ENCODE measurements around the gene DAPK3. TPM values are rescaled to one million over a fixed set of nuclear protein-coding genes. Genes with fewer than 3 reads are reported as not detected.

The DAPK3 gene
- total RNA-seq, 6 experiments from 2014 or later = 13.1 to 63.7 (median 24.9) TPM

GRCh38 chr19:3966051-3967017 lies 4.6 kb downstream of the DAPK3 start:
- no peaks in the 10 kb centered on the region for H3K9me3 ChIP-seq
- no peaks in the 10 kb centered on the region for H3K27me3 ChIP-seq
- TF ChIP-seq POLR2A (IDR thresholded peaks at IDR 0.05) = no peak
- TF ChIP-seq CTCF (IDR thresholded peaks at IDR 0.05) = no peak
- H3K4me1 ChIP-seq = peaks cover 0 to 18% (median 7%) of the 10 kb centered on the region in 4 donors
- no peak for DNase-seq
- intact Hi-C loops (cut with DNase I) = no loop called here
- no peak for ATAC-seq
- H3K36me3 ChIP-seq = peaks cover 9 to 51% (median 17%) of the 10 kb centered on the region in 4 donors
- H3K27ac ChIP-seq = no peak overlapping the region
- WGBS (ENCODE audit: insufficient coverage, low coverage, low lambda C conversion rate, missing lambda C conversion rate) = 69% methylated on average over 10 of the region's 30 CpGs
- H3K4me3 ChIP-seq = no peak overlapping the region

- intact Hi-C loops (cut with DNase I) = no loop called here
- Histone ChIP-seq H3K4me3 (no peak overlapping the region), H3K27me3 (no peaks in the 10 kb centered on the region), H3K4me1 (peaks cover 0 to 9% (median 3%) of the 10 kb centered on the region in 4 donors), H3K27ac (no peak overlapping the region), H3K36me3 (peaks cover 9 to 65% (median 22%) of the 10 kb centered on the region in 4 donors), H3K9me3 (no peaks in the 10 kb centered on the region)
- TF ChIP-seq CTCF (IDR thresholded peaks at IDR 0.05) (no peak), POLR2A (IDR thresholded peaks at IDR 0.05) (no peak)
- ATAC-seq (no peak), DNase-seq (no peak)
- 93% methylated on average over 10 of the region's 60 CpGs for WGBS (ENCODE audit: insufficient coverage, low coverage, low lambda C conversion rate, missing lambda C conversion rate)
Observed at GRCh38 chr19:3964256-3965194, 6.4 kb downstream of the DAPK3 start.

GRCh38 chr19:3963458-3964255 lies 7.2 kb downstream of the DAPK3 start:
- no peaks in the 10 kb centered on the region for H3K9me3 ChIP-seq
- no peak overlapping the region for H3K4me3 ChIP-seq
- peaks cover 0 to under 1% (median 0%) of the 10 kb centered on the region in 4 donors for H3K4me1 ChIP-seq
- TF ChIP-seq POLR2A (IDR thresholded peaks at IDR 0.05) (no peak), CTCF (IDR thresholded peaks at IDR 0.05) (no peak)
- H3K27me3 ChIP-seq = no peaks in the 10 kb centered on the region
- H3K27ac ChIP-seq = no peak overlapping the region
- intact Hi-C loops (cut with DNase I) = no loop called here
- 100% methylated on average over 2 of the region's 35 CpGs for WGBS (ENCODE audit: insufficient coverage, low coverage, low lambda C conversion rate, missing lambda C conversion rate)
- ATAC-seq (no peak), DNase-seq (no peak)
- peaks cover 9 to 74% (median 26%) of the 10 kb centered on the region in 4 donors for H3K36me3 ChIP-seq

GRCh38 chr19:3961007-3961406 lies 9.9 kb downstream of the DAPK3 start:
- DNase-seq (no peak), ATAC-seq (no peak)
- intact Hi-C loops (cut with DNase I) = no loop called here
- Histone ChIP-seq H3K9me3 (no peaks in the 10 kb centered on the region), H3K4me3 (no peak overlapping the region), H3K27ac (no peak overlapping the region), H3K27me3 (no peaks in the 10 kb centered on the region), H3K4me1 (no peaks in the 10 kb centered on the region), H3K36me3 (peaks cover 9 to 68% (median 25%) of the 10 kb centered on the region in 4 donors)
- WGBS (ENCODE audit: insufficient coverage, low coverage, low lambda C conversion rate, missing lambda C conversion rate) = no CpG with 5 or more reads among the region's 24 CpGs
- TF ChIP-seq POLR2A (IDR thresholded peaks at IDR 0.05) (no peak), CTCF (IDR thresholded peaks at IDR 0.05) (no peak)
